HCT116 (cell line): ENCODE results near the gene ASIC3. TPM values are rescaled to one million over a fixed set of nuclear protein-coding genes. Genes with fewer than 3 reads are reported as not detected.

Experiments used
- ATAC-seq: fragments of 200-7000 bp; cut with Tn5 transposase; 2 replicates; pipeline ENCODE4 v1.9.1; 2020; ENCODE audit warnings: mild to moderate bottlenecking, moderate library complexity
- BruUV-seq: library from RNA; stranded (reverse); fragments of 400-500 nt; replicated peaks from 2 replicates; lab custom pipeline; 2021; lab: Mats Ljungman, UMichigan
- CTCF ChIA-PET: fragments of 300-600 bp; sonication (Branson Sonifier 250); formaldehyde crosslinking; loops from one replicate; lab custom pipeline; 2021; ENCODE audit warnings: antibody characterized with exemption; lab: Charles Lee
- POLR2A ChIA-PET: fragments of 300-600, 350-600 bp; sonication (Branson Sonifier 250); formaldehyde crosslinking; loops from one replicate; lab custom pipeline; 2021; ENCODE audit warnings: antibody characterized with exemption; lab: Charles Lee
- RAD21 ChIA-PET, 2 experiments: fragments of 300-600 bp; sonication (Branson Sonifier 250); formaldehyde crosslinking; loops; one replicate each; lab custom pipeline; 2023; ENCODE audit warnings: low total read pairs in 2 of 2; ENCODE audit not compliant: uncharacterized antibody in 2 of 2, unreplicated experiment in 2 of 2, low non-redundant PET in 1 of 2; lab: Charles Lee
- DNase-seq: peaks from one replicate; pipeline ENCODE4 v3.0.0-alpha.2; 2010; ENCODE audit warnings: low read depth, low spot score
- H2AFZ ChIP-seq: fragments of 200-600 bp; shearing (Covaris generic), sonication (generic); 2 replicates; pipeline ENCODE4 v1.6.1; 2017; ENCODE audit warnings: low read depth, mixed run types, mixed read lengths, antibody characterized with exemption, low read length; ENCODE audit not compliant: poor library complexity, severe bottlenecking
- H3K27ac ChIP-seq: 2 replicates; pipeline ENCODE4 v1.5.1; 2012; ENCODE audit warnings: low read depth, low read length
- H3K27me3 ChIP-seq: fragments of 200-600 bp; sonication (generic); 2 replicates; pipeline ENCODE4 v1.6.1; 2016; ENCODE audit warnings: mixed run types, low read length, mixed read lengths; ENCODE audit not compliant: insufficient read depth
- H3K36me3 ChIP-seq, 2 experiments: fragments of 200-500 bp in 1 of 2; fragments of 200-600 bp in 1 of 2; sonication (Bioruptor generic) in 1 of 2; sonication (generic) in 1 of 2; 2 replicates each; pipeline versions ENCODE4 v1.5.1 to v1.6.1; 2014 to 2016; ENCODE audit warnings: low read length in 2 of 2, inconsistent platforms in 1 of 2, mixed read lengths in 1 of 2, mixed run types in 1 of 2; ENCODE audit not compliant: insufficient read depth in 2 of 2, control insufficient read depth in 1 of 2
- H3K4me1 ChIP-seq, 2 experiments: fragments of 200-600 bp in 1 of 2; sonication (generic) in 1 of 2; 2 replicates each; pipeline versions ENCODE4 v1.5.1 to v1.6.1; 2012 to 2017; ENCODE audit warnings: low read length in 2 of 2, inconsistent platforms in 1 of 2, mild to moderate bottlenecking in 1 of 2, mixed read lengths in 1 of 2, mixed run types in 1 of 2, moderate library complexity in 1 of 2; ENCODE audit not compliant: insufficient read depth in 2 of 2, control insufficient read depth in 1 of 2
- H3K4me2 ChIP-seq: fragments of 200-600 bp; sonication (generic); 2 replicates; pipeline ENCODE4 v1.6.1; 2017; ENCODE audit warnings: mixed run types, low read length, mixed read lengths
- H3K4me3 ChIP-seq, 2 experiments: fragments of 200-600 bp in 1 of 2; sonication (generic) in 1 of 2; replicated peaks in 1 of 2; 2 replicates each; pipeline ENCODE4 v1.5.1; 2011 to 2016; ENCODE audit warnings: low read length in 2 of 2, control low read depth in 1 of 2, low read depth in 1 of 2, mild to moderate bottlenecking in 1 of 2, mixed read lengths in 1 of 2, mixed run types in 1 of 2
- H3K79me2 ChIP-seq: fragments of 200-600 bp; sonication (generic); 2 replicates; pipeline ENCODE4 v1.6.1; 2017; ENCODE audit warnings: mild to moderate bottlenecking, mixed run types, low read length, moderate library complexity, mixed read lengths; ENCODE audit not compliant: insufficient read depth
- H3K9ac ChIP-seq: fragments of 200-600 bp; sonication (generic); 2 replicates; pipeline ENCODE4 v1.6.1; 2016; ENCODE audit warnings: low read length, mixed read lengths
- H3K9me2 ChIP-seq: fragments of 200-600 bp; sonication (generic), shearing (Covaris generic); 2 replicates; pipeline ENCODE4 v1.6.1; 2017; ENCODE audit warnings: mixed run types, mild to moderate bottlenecking, moderate library complexity; ENCODE audit not compliant: insufficient read depth
- H3K9me3 ChIP-seq, 2 experiments: fragments of 200-500 bp in 1 of 2; fragments of 200-600 bp in 1 of 2; sonication (Bioruptor generic) in 1 of 2; sonication (generic) in 1 of 2; 2 replicates each; pipeline ENCODE4 v1.6.1; 2014 to 2017; ENCODE audit warnings: low read length in 2 of 2, mixed read lengths in 2 of 2, inconsistent platforms in 1 of 2, low read depth in 1 of 2, mild to moderate bottlenecking in 1 of 2, mixed run types in 1 of 2, moderate library complexity in 1 of 2; ENCODE audit not compliant: control insufficient read depth in 1 of 2, insufficient read depth in 1 of 2
- H4K20me1 ChIP-seq: fragments of 200-600 bp; sonication (generic), shearing (Covaris generic); 2 replicates; pipeline ENCODE4 v1.6.1; 2017; ENCODE audit warnings: mixed run types, mild to moderate bottlenecking, moderate library complexity; ENCODE audit not compliant: insufficient read depth
- EGR1 ChIP-seq: IDR thresholded peaks from 2 replicates; pipeline ENCODE4 v1.6.1; 2012; ENCODE audit warnings: low read depth
- ELF1 ChIP-seq: IDR thresholded peaks from 2 replicates; pipeline ENCODE4 v1.6.1; 2012; ENCODE audit warnings: low read depth, borderline replicate concordance
- EZH2phosphoT487 ChIP-seq: fragments of 200-600 bp; IDR thresholded peaks from 2 replicates; pipeline ENCODE4 v1.6.1; 2018; ENCODE audit warnings: antibody characterized with exemption, borderline replicate concordance
- JUND ChIP-seq: IDR thresholded peaks from 2 replicates; pipeline ENCODE4 v1.6.1; 2012
- POLR2A ChIP-seq: IDR thresholded peaks from 2 replicates; pipeline ENCODE4 v1.7.0; 2011; ENCODE audit warnings: borderline replicate concordance; ENCODE audit not compliant: insufficient read depth, insufficient read length; ENCODE audit errors: extremely low read depth
- POLR2AphosphoS5 ChIP-seq: IDR thresholded peaks from 2 replicates; pipeline ENCODE4 v1.6.1; 2011; ENCODE audit warnings: mild to moderate bottlenecking, low read depth, low read length, moderate library complexity
- SRF ChIP-seq: IDR thresholded peaks from 2 replicates; pipeline ENCODE4 v1.6.1; 2012; ENCODE audit warnings: low read depth
- TCF7L2 ChIP-seq: IDR thresholded peaks from 2 replicates; pipeline ENCODE4 v1.7.0; 2011; ENCODE audit warnings: borderline replicate concordance, inconsistent platforms; ENCODE audit not compliant: insufficient read depth, insufficient read length; ENCODE audit errors: extremely low read depth
- ZBTB33 ChIP-seq: IDR thresholded peaks from 2 replicates; pipeline ENCODE4 v1.6.1; 2011; ENCODE audit warnings: mild to moderate bottlenecking, low read length, moderate library complexity; ENCODE audit not compliant: insufficient replicate concordance; ENCODE audit errors: extremely low read depth
- ZNF274 ChIP-seq: fragments of 200-500 bp; sonication (Bioruptor generic); IDR thresholded peaks from 2 replicates; pipeline ENCODE4 v1.6.1; 2014; ENCODE audit warnings: mild to moderate bottlenecking, low read depth, low read length, inconsistent platforms
- intact Hi-C: fragments of 100-400 bp; cut with micrococcal nuclease; formaldehyde crosslinking; loops from 2 replicates; pipeline ENCODE4 v1.10.0; 2022
- total RNA-seq: library from RNA; stranded (reverse); gene quantifications from one replicate; pipeline ENCODE4 v1.2.1, GENCODE V29; 2021; ENCODE audit not compliant: unreplicated experiment
- TF ChIP-seq, protein P1 (sequence below): IDR thresholded peaks from 2 replicates; pipeline ENCODE4 v1.6.1; 2012
- TF ChIP-seq, protein P2 (sequence below): IDR thresholded peaks from 2 replicates; pipeline ENCODE4 v1.6.1; 2012; ENCODE audit warnings: low read depth
- TF ChIP-seq, protein P3 (sequence below): IDR thresholded peaks from 2 replicates; pipeline ENCODE4 v1.6.1; 2012
- TF ChIP-seq, protein P4 (sequence below), 3 experiments: fragments of 200-600 bp in 1 of 3; sonication (generic) in 1 of 3; IDR thresholded peaks in 2 of 3; conservative IDR thresholded peaks in 1 of 3; 2 replicates each; pipeline ENCODE4 v1.5.1; 2012 to 2017; ENCODE audit warnings: low read depth in 2 of 3, low read length in 2 of 3, antibody characterized with exemption in 1 of 3, borderline replicate concordance in 1 of 3, control low read depth in 1 of 3, mild to moderate bottlenecking in 1 of 3, mixed read lengths in 1 of 3, mixed run types in 1 of 3, moderate library complexity in 1 of 3; ENCODE audit not compliant: insufficient read depth in 1 of 3

The ASIC3 gene
- total RNA-seq, 1 experiment from 2014 or later, result 4.4 TPM

DNA sequence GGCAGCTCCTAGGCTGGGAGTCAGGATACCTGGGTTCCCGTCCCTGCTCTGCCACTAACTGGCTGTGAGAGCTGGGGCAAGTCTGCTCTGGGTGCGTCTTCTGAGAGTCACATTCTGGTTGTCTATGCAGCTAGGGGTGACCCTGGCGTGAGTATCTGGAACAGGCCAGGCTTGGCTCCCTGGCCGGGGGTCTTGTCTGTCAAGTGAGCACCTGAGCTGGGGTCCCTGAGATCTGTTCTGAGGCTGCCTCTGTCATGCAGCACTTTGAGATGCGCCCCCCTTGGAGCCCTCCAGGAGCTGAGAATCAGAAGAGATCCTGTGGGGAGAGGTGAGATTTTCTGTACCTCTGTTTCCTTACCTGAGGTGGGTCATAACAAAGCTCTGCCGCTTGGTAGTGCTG is 45.4 kb downstream of the ASIC3 start:
- Histone ChIP-seq H3K27me3 (no peaks in the 10 kb centered on the region), H3K4me3 (no peak overlapping the region), H3K4me2 (no peak overlapping the region), H3K27ac (no peak overlapping the region), H3K9me3 (no peaks in the 10 kb centered on the region), H3K36me3 (peaks cover 0 to 24% of the 10 kb centered on the region in 2 experiments; a peak in 1 of 4 replicates), H4K20me1 (no peaks in the 10 kb centered on the region; the same call in 1 of the 2 replicates), H3K9me2 (no peaks in the 10 kb centered on the region), H3K4me1 (no peaks in the 10 kb centered on the region; a peak in 1 of 4 replicates), H2AFZ (no peak overlapping the region)
- ATAC-seq (no peak), DNase-seq (no peak)
- CTCF ChIA-PET, result no interaction called here
- POLR2A ChIA-PET, result interaction anchor here (1.7 kb wide), 1 partner anchor 16 kb away, joined by 4 read pairs; no protein-coding TSS in a partner anchor
- RAD21 ChIA-PET, result no interaction called here
- intact Hi-C loops, result no loop called here
- no TSS peak for BruUV-seq
- TF ChIP-seq, protein P1, sequence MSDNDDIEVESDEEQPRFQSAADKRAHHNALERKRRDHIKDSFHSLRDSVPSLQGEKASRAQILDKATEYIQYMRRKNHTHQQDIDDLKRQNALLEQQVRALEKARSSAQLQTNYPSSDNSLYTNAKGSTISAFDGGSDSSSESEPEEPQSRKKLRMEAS, result no peak
- no peak for TF ChIP-seq TCF7L2
- TF ChIP-seq, protein P2, sequence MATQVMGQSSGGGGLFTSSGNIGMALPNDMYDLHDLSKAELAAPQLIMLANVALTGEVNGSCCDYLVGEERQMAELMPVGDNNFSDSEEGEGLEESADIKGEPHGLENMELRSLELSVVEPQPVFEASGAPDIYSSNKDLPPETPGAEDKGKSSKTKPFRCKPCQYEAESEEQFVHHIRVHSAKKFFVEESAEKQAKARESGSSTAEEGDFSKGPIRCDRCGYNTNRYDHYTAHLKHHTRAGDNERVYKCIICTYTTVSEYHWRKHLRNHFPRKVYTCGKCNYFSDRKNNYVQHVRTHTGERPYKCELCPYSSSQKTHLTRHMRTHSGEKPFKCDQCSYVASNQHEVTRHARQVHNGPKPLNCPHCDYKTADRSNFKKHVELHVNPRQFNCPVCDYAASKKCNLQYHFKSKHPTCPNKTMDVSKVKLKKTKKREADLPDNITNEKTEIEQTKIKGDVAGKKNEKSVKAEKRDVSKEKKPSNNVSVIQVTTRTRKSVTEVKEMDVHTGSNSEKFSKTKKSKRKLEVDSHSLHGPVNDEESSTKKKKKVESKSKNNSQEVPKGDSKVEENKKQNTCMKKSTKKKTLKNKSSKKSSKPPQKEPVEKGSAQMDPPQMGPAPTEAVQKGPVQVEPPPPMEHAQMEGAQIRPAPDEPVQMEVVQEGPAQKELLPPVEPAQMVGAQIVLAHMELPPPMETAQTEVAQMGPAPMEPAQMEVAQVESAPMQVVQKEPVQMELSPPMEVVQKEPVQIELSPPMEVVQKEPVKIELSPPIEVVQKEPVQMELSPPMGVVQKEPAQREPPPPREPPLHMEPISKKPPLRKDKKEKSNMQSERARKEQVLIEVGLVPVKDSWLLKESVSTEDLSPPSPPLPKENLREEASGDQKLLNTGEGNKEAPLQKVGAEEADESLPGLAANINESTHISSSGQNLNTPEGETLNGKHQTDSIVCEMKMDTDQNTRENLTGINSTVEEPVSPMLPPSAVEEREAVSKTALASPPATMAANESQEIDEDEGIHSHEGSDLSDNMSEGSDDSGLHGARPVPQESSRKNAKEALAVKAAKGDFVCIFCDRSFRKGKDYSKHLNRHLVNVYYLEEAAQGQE, result no peak
- no peak for TF ChIP-seq POLR2AphosphoS5
- TF ChIP-seq JUND, result no peak
- no peak for TF ChIP-seq EGR1
- no peak for TF ChIP-seq POLR2A
- TF ChIP-seq, protein P3, sequence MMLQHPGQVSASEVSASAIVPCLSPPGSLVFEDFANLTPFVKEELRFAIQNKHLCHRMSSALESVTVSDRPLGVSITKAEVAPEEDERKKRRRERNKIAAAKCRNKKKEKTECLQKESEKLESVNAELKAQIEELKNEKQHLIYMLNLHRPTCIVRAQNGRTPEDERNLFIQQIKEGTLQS, result no peak
- no peak for TF ChIP-seq SRF
- no peak for TF ChIP-seq EZH2phosphoT487
- TF ChIP-seq, protein P4, sequence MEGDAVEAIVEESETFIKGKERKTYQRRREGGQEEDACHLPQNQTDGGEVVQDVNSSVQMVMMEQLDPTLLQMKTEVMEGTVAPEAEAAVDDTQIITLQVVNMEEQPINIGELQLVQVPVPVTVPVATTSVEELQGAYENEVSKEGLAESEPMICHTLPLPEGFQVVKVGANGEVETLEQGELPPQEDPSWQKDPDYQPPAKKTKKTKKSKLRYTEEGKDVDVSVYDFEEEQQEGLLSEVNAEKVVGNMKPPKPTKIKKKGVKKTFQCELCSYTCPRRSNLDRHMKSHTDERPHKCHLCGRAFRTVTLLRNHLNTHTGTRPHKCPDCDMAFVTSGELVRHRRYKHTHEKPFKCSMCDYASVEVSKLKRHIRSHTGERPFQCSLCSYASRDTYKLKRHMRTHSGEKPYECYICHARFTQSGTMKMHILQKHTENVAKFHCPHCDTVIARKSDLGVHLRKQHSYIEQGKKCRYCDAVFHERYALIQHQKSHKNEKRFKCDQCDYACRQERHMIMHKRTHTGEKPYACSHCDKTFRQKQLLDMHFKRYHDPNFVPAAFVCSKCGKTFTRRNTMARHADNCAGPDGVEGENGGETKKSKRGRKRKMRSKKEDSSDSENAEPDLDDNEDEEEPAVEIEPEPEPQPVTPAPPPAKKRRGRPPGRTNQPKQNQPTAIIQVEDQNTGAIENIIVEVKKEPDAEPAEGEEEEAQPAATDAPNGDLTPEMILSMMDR (IDR thresholded peaks at IDR 0.05 in 2 of 3, conservative IDR thresholded peaks at IDR 0.05 in 1 of 3; ENCODE audit: borderline replicate concordance in 1 of 3, insufficient read depth in 1 of 3, low read depth in 2 of 3, low read length in 2 of 3), result no peak
- TF ChIP-seq ZBTB33, result no peak
- TF ChIP-seq ZNF274, result no peak
- no peak for TF ChIP-seq ELF1
- TF ChIP-seq, all 23 proteins: peak for 0
- peaks cover 100% of the 10 kb centered on the region for H3K79me2 ChIP-seq
- H3K9ac ChIP-seq, result no peak overlapping the region
